H1 (cell line): ENCODE data around the gene NPIPB5. TPM values are rescaled to one million over a fixed set of nuclear protein-coding genes. Genes with fewer than 3 reads are reported as not detected.
"Not testable (repeated sequence)": the region's sequence is repeated elsewhere in the genome, so short reads cannot be mapped to it uniquely, and the experiment has no call there.

Source experiments
- CTCF ChIA-PET: fragments of 300-600 bp; sonication (Branson Sonifier 250); formaldehyde crosslinking; loops from one replicate; lab custom pipeline; 2021; ENCODE audit not compliant: partially characterized antibody; lab: Charles Lee
- POLR2A ChIA-PET: fragments of 300-600 bp; sonication (Branson Sonifier 250); formaldehyde crosslinking; loops from one replicate; lab custom pipeline; 2021; ENCODE audit warnings: inconsistent platforms; ENCODE audit not compliant: partially characterized antibody; lab: Charles Lee
- DNase-seq, 2 experiments: peaks; one replicate each; pipeline versions ENCODE4 v3.0.0 to v3.0.0-alpha.2; 2010 to 2022; ENCODE audit warnings: low spot score in 2 of 2, low read depth in 1 of 2, mixed read lengths in 1 of 2
- FAIRE-seq: peaks from 2 replicates; lab custom pipeline; 2011; peaks lifted over from hg19 to GRCh38; lab: Jason Lieb, UNC
- H2AFZ ChIP-seq: 2 replicates; pipeline ENCODE4 v1.8.1; 2012; ENCODE audit warnings: low read length, inconsistent platforms
- H2AK5ac ChIP-seq: 2 replicates; pipeline ENCODE4 v1.6.1; 2013; ENCODE audit warnings: low read depth, low read length
- H2BK120ac ChIP-seq: replicated peaks from 2 replicates; pipeline ENCODE3; 2013; ENCODE audit warnings: low read depth, low read length, inconsistent platforms
- H2BK12ac ChIP-seq: 2 replicates; pipeline ENCODE4 v1.6.1; 2013; ENCODE audit warnings: low read depth, low read length
- H2BK15ac ChIP-seq: 2 replicates; pipeline ENCODE4 v1.6.1; 2013; ENCODE audit warnings: low read length
- H2BK20ac ChIP-seq: 2 replicates; pipeline ENCODE4 v1.6.1; 2013; ENCODE audit warnings: low read length
- H2BK5ac ChIP-seq: 2 replicates; pipeline ENCODE4 v1.6.1; 2013; ENCODE audit warnings: low read depth, low read length
- H3K14ac ChIP-seq: 2 replicates; pipeline ENCODE4 v1.6.1; 2013; ENCODE audit warnings: inconsistent platforms; ENCODE audit not compliant: insufficient read length
- H3K18ac ChIP-seq: 2 replicates; pipeline ENCODE4 v1.6.1; 2013; ENCODE audit warnings: low read length; ENCODE audit errors: extremely low read depth
- H3K23ac ChIP-seq: 2 replicates; pipeline ENCODE4 v1.6.1; 2013; ENCODE audit warnings: inconsistent platforms; ENCODE audit not compliant: insufficient read length
- H3K23me2 ChIP-seq: 2 replicates; pipeline ENCODE4 v1.6.1; 2013; ENCODE audit warnings: low read depth, low read length
- H3K27ac ChIP-seq: 2 replicates; pipeline ENCODE4 v1.6.1; 2011; ENCODE audit warnings: low read depth, low read length, inconsistent platforms
- H3K27me3 ChIP-seq, 4 experiments: replicated peaks in 1 of 4; 1 replicate in 1 of 4; 2 replicates in 3 of 4; pipeline versions ENCODE4 v1.6.1 to v1.8.1; 2011 to 2013; ENCODE audit warnings: low read length in 3 of 4, mild to moderate bottlenecking in 3 of 4, inconsistent platforms in 2 of 4, mixed read lengths in 2 of 4, moderate library complexity in 1 of 4; ENCODE audit not compliant: control insufficient read depth in 3 of 4, insufficient read depth in 3 of 4; ENCODE audit errors: extremely low read depth in 1 of 4
- H3K36me3 ChIP-seq, 4 experiments: 2 replicates each; pipeline versions ENCODE4 v1.6.1 to v1.8.1; 2011 to 2013; ENCODE audit warnings: mild to moderate bottlenecking in 4 of 4, low read length in 3 of 4, moderate library complexity in 2 of 4, control low read depth in 1 of 4, inconsistent platforms in 1 of 4; ENCODE audit not compliant: insufficient read depth in 4 of 4, control insufficient read depth in 2 of 4
- H3K4ac ChIP-seq: replicated peaks from 2 replicates; pipeline ENCODE3; 2013; ENCODE audit warnings: low read length, low read depth, mixed read lengths, inconsistent platforms; ENCODE audit not compliant: insufficient read length
- H3K4me1 ChIP-seq, 4 experiments: replicated peaks in 1 of 4; 1 replicate in 1 of 4; 2 replicates in 3 of 4; pipeline versions ENCODE4 v1.6.1 to v1.8.1; 2011 to 2013; ENCODE audit warnings: low read length in 3 of 4, inconsistent platforms in 2 of 4, mixed read lengths in 1 of 4; ENCODE audit not compliant: insufficient read depth in 4 of 4, control insufficient read depth in 3 of 4
- H3K4me2 ChIP-seq, 2 experiments: 2 replicates each; pipeline versions ENCODE4 v1.6.1 to v1.8.1; 2011 to 2013; ENCODE audit warnings: low read depth in 2 of 2, low read length in 2 of 2, control low read depth in 1 of 2, inconsistent platforms in 1 of 2, mild to moderate bottlenecking in 1 of 2; ENCODE audit not compliant: insufficient read depth in 1 of 2
- H3K4me3 ChIP-seq, 4 experiments: fragments of 200-600, 300-600 bp in 1 of 4; sonication (generic), shearing (Covaris generic), sonication (Bioruptor Twin) in 1 of 4; 2 replicates each; pipeline versions ENCODE4 v1.5.1 to v1.8.1; 2011 to 2016; ENCODE audit warnings: low read length in 4 of 4, low read depth in 3 of 4, control low read depth in 2 of 4, inconsistent platforms in 2 of 4, mild to moderate bottlenecking in 2 of 4, mixed read lengths in 1 of 4, moderate library complexity in 1 of 4; ENCODE audit not compliant: insufficient read depth in 2 of 4; ENCODE audit errors: extremely low read depth in 1 of 4
- H3K56ac ChIP-seq: replicated peaks from 2 replicates; pipeline ENCODE3; 2013; ENCODE audit warnings: low read depth, mild to moderate bottlenecking, mixed read lengths, low read length, inconsistent platforms; ENCODE audit not compliant: insufficient read length
- H3K79me1 ChIP-seq: 2 replicates; pipeline ENCODE4 v1.6.1; 2013; ENCODE audit warnings: low read depth, low read length, control low read depth
- H3K79me2 ChIP-seq, 2 experiments: 2 replicates each; pipeline versions ENCODE4 v1.6.1 to v1.8.1; 2012 to 2013; ENCODE audit warnings: low read length in 2 of 2, mild to moderate bottlenecking in 2 of 2, inconsistent platforms in 1 of 2; ENCODE audit not compliant: insufficient read depth in 2 of 2, control insufficient read depth in 1 of 2
- H3K9ac ChIP-seq, 4 experiments: replicated peaks in 1 of 4; 1 replicate in 1 of 4; 2 replicates in 3 of 4; pipeline versions ENCODE4 v1.6.1 to v1.8.1; 2011 to 2013; ENCODE audit warnings: low read depth in 3 of 4, low read length in 3 of 4, control low read depth in 2 of 4, mild to moderate bottlenecking in 2 of 4, moderate library complexity in 2 of 4, inconsistent platforms in 1 of 4; ENCODE audit errors: extremely low read depth in 1 of 4
- H3K9me3 ChIP-seq, 2 experiments: 2 replicates each; pipeline versions ENCODE4 v1.6.1 to v1.8.1; 2012 to 2013; ENCODE audit warnings: mild to moderate bottlenecking in 2 of 2, moderate library complexity in 2 of 2, control low read depth in 1 of 2, inconsistent platforms in 1 of 2, low read depth in 1 of 2, low read length in 1 of 2, mixed read lengths in 1 of 2; ENCODE audit not compliant: insufficient read depth in 2 of 2
- H4K20me1 ChIP-seq, 2 experiments: replicated peaks in 1 of 2; 2 replicates each; pipeline versions ENCODE3 to v1.8.1; 2011 to 2013; ENCODE audit warnings: inconsistent platforms in 2 of 2, low read length in 2 of 2, mild to moderate bottlenecking in 1 of 2; ENCODE audit not compliant: insufficient read depth in 2 of 2, control insufficient read depth in 1 of 2
- H4K5ac ChIP-seq: 2 replicates; pipeline ENCODE4 v1.6.1; 2013; ENCODE audit warnings: low read length, low read depth, mixed read lengths, inconsistent platforms; ENCODE audit not compliant: insufficient read length
- H4K8ac ChIP-seq: 2 replicates; pipeline ENCODE4 v1.8.0; 2013; ENCODE audit warnings: mild to moderate bottlenecking, moderate library complexity, low read length, inconsistent platforms; ENCODE audit not compliant: insufficient read depth; ENCODE audit errors: extremely low read depth
- H4K91ac ChIP-seq: replicated peaks from 2 replicates; pipeline ENCODE3; 2013; ENCODE audit warnings: low read length, mixed read lengths, inconsistent platforms; ENCODE audit not compliant: insufficient read length
- WGBS, 2 experiments: shearing (Covaris generic) in 1 of 2; methylation state at CpG; one replicate each; pipeline versions ENCODE4 v1.1.6 to v1.1.7; 2013 to 2015; ENCODE audit warnings: low lambda C conversion rate in 2 of 2, mixed read lengths in 2 of 2, inconsistent platforms in 1 of 2, low coverage in 1 of 2, missing lambda C conversion rate in 1 of 2; ENCODE audit not compliant: insufficient replicate concordance in 2 of 2, insufficient coverage in 1 of 2, insufficient read length in 1 of 2; ENCODE audit errors: extremely low coverage in 1 of 2, missing lambda C conversion rate in 1 of 2; 5-methylcytosine and 5-hydroxymethylcytosine counted together
- polyA plus RNA-seq, 7 experiments: library from polyadenylated mRNA; depleted of rRNA in 3 of 7; stranded (reverse) in 5 of 7; unstranded in 2 of 7; fragments of >200 nt in 5 of 7; fragments of 200-250 nt in 2 of 7; gene quantifications; 1 replicate in 5 of 7; 2 replicates in 1 of 7; 4 replicates in 1 of 7; pipeline versions ENCODE4 v1.2.1 to v1.2.3, GENCODE V29; 2011 to 2013; ENCODE audit warnings: missing spikeins in 2 of 7, mixed read lengths in 2 of 7
- total RNA-seq: library from RNA; stranded (reverse); fragmentation: NEBNext Ultra II Directional; extraction: Animal tissue kit (Norgen Biotek cat#: 25700); gene quantifications from 2 replicates; pipeline ENCODE4 v1.2.1, GENCODE V29; 2021

Gene NPIPB5
- total and polyA plus RNA-seq, 2 of the 8 experiments (the other 6 are each of a cell fraction or from before 2014, with no cell fraction given), result 96.7 to 141 TPM

DNA sequence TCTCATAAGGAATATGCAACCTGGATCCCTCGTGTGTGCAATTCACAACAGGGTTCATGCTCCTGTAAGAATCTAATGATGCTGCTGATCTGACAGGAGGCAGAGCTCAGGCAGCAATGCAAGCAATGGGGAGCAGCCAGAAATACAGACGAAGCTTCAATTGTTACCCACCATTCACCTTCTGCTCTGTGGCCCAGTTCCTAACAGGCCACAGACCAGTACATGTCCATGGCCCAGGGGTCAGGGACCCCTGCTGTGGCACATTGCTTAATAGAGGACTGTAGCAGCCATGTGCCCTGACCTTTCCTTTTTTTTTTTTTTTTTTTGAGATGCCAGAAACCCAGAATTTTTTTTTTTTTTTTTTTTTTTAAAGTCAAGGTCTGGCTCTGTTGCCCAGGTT, 34.1 kb downstream of the NPIPB5 start:
- H3K79me1 ChIP-seq, CTCF ChIA-PET, H3K4me2 ChIP-seq, H2BK15ac ChIP-seq, H4K20me1 ChIP-seq, H4K8ac ChIP-seq, FAIRE-seq, H3K4ac ChIP-seq, H3K9me3 ChIP-seq, H3K14ac ChIP-seq, H3K4me3 ChIP-seq, H3K23ac ChIP-seq, H2BK120ac ChIP-seq, H3K4me1 ChIP-seq, POLR2A ChIA-PET, H3K27ac ChIP-seq, H2BK12ac ChIP-seq, H3K79me2 ChIP-seq, H4K5ac ChIP-seq, H3K56ac ChIP-seq, H2AFZ ChIP-seq, H4K91ac ChIP-seq, DNase-seq, H2BK5ac ChIP-seq, H3K18ac ChIP-seq, H2AK5ac ChIP-seq, H3K23me2 ChIP-seq, H3K27me3 ChIP-seq, H3K9ac ChIP-seq, H3K36me3 ChIP-seq, H2BK20ac ChIP-seq: not testable (repeated sequence)
- no CpG with 5 or more reads among the region's 2 CpGs for WGBS, 2 experiments
